Measurements from ENCODE around the gene KIF11.
A peak's percentile ranks its signal among the peaks of the same experiment; 100 is the strongest.

The KIF11 gene

DNA sequence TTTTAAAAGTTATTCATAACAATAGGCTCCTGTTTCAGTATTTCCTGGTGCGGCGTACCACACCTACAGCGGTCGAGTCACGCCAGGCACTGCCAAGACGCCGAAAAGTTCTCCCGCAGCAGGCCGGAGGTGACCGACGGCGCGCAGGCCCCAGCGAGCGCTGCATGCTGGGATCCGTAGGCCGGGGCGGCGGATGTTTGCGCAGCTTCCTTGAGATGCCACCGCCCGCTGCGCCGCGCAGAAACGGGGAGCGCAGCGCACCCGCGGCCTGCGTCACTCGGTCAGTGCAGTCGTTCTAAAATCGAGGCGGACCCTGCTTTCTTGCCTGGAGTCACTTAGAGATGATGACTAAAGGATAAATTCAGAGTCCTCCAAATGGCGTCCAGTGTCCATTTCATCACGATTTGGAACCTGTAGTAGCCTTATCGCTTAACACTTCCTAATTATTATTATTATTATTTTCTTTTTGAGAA, 1.3 kb upstream of the KIF11 start:
- Histone ChIP-seq H3K27me3 (ENCODE audit: control insufficient read depth, insufficient read depth, low read length) (no peaks in the 10 kb centered on the region), H3K9ac (ENCODE audit: low read depth, low read length) (peak overlapping the region; percentile 77), H3K36me3 (ENCODE audit: control insufficient read depth, insufficient read depth, low read length) (no peaks in the 10 kb centered on the region), H3K9me3 (ENCODE audit: control insufficient read depth, insufficient read depth, low read length) (no peaks in the 10 kb centered on the region), H3K27ac (ENCODE audit: low read depth, low read length) (peak overlapping the region; percentile 99), H3K4me1 (ENCODE audit: control insufficient read depth, insufficient read depth, low read length) (peaks cover 12% of the 10 kb centered on the region), H3K4me3 (ENCODE audit: low read depth, low read length) (peak overlapping the region; percentile 60)

GRCh38 chr10:92593619-92594588, 974 bp downstream of the KIF11 start:
- Histone ChIP-seq H3K9ac (ENCODE audit: low read depth, low read length) (peak overlapping the region; percentile 74), H3K27ac (ENCODE audit: low read depth, low read length) (peak overlapping the region; percentile 99), H3K27me3 (ENCODE audit: control insufficient read depth, insufficient read depth, low read length) (no peaks in the 10 kb centered on the region), H3K9me3 (ENCODE audit: control insufficient read depth, insufficient read depth, low read length) (no peaks in the 10 kb centered on the region), H3K4me3 (ENCODE audit: low read depth, low read length) (peak overlapping the region; percentile 99), H3K4me1 (ENCODE audit: control insufficient read depth, insufficient read depth, low read length) (peaks cover 12% of the 10 kb centered on the region), H3K36me3 (ENCODE audit: control insufficient read depth, insufficient read depth, low read length) (no peaks in the 10 kb centered on the region)

- no peaks in the 10 kb centered on the region for H3K27me3 ChIP-seq (ENCODE audit: control insufficient read depth, insufficient read depth, low read length)
- peaks cover 12% of the 10 kb centered on the region for H3K4me1 ChIP-seq (ENCODE audit: control insufficient read depth, insufficient read depth, low read length)
- no peaks in the 10 kb centered on the region for H3K36me3 ChIP-seq (ENCODE audit: control insufficient read depth, insufficient read depth, low read length)
- no peak overlapping the region for H3K4me3 ChIP-seq (ENCODE audit: low read depth, low read length)
- no peaks in the 10 kb centered on the region for H3K9me3 ChIP-seq (ENCODE audit: control insufficient read depth, insufficient read depth, low read length)
- no peak overlapping the region for H3K27ac ChIP-seq (ENCODE audit: low read depth, low read length)
- no peak overlapping the region for H3K9ac ChIP-seq (ENCODE audit: low read depth, low read length)
These were observed 2.6 kb downstream of the KIF11 start for GRCh38 chr10:92595505-92595904.

GRCh38 chr10:92598321-92598720, 5.4 kb downstream of the KIF11 start:
- Histone ChIP-seq H3K9ac (ENCODE audit: low read depth, low read length) (no peak overlapping the region), H3K4me1 (ENCODE audit: control insufficient read depth, insufficient read depth, low read length) (peaks cover 8% of the 10 kb centered on the region), H3K27me3 (ENCODE audit: control insufficient read depth, insufficient read depth, low read length) (no peaks in the 10 kb centered on the region), H3K27ac (ENCODE audit: low read depth, low read length) (no peak overlapping the region), H3K9me3 (ENCODE audit: control insufficient read depth, insufficient read depth, low read length) (no peaks in the 10 kb centered on the region), H3K36me3 (ENCODE audit: control insufficient read depth, insufficient read depth, low read length) (no peaks in the 10 kb centered on the region), H3K4me3 (ENCODE audit: low read depth, low read length) (no peak overlapping the region)

DNA sequence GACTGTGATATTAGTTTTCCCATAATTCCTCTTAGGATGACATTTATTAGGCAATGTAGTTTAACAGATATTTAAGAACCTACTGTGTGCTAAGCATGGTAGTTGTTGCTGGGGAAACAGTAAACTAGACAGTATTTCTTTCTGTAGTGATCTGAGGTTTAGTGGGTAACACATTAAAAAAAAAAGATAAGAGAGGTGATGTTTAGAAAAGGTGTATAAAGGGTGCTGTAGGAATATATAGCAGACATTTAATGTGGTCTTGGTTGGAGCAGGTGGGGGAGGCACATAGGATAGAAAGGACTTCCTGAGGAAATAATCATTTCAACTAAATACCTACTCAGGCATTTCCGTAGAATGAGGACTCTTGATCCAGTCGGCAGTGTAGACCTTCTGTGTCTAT, 11.9 kb downstream of the KIF11 start:
- Histone ChIP-seq H3K4me1 (ENCODE audit: control insufficient read depth, insufficient read depth, low read length) (no peaks in the 10 kb centered on the region), H3K27me3 (ENCODE audit: control insufficient read depth, insufficient read depth, low read length) (no peaks in the 10 kb centered on the region), H3K4me3 (ENCODE audit: low read depth, low read length) (no peak overlapping the region), H3K9me3 (ENCODE audit: control insufficient read depth, insufficient read depth, low read length) (no peaks in the 10 kb centered on the region), H3K9ac (ENCODE audit: low read depth, low read length) (no peak overlapping the region), H3K27ac (ENCODE audit: low read depth, low read length) (no peak overlapping the region), H3K36me3 (ENCODE audit: control insufficient read depth, insufficient read depth, low read length) (peaks cover 40% of the 10 kb centered on the region)

DNA sequence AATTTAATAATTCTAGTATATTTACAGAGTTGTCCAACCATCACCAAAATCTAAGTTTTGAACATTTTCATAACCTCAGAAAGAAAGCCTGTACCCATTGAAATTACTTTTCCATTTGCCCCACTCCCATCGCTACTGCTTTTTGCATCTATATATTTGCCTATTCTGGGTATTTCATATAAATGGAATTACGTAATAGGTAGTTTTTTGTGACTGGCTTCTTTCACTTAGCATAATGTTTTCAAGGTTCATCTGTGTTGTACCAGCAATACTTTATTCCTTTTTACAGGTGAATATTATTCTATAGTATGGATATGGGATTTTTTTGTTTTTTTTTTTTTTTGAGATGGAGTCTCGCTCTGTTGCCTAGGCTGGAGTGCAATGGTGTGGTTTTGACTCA, 22.6 kb downstream of the KIF11 start:
- Histone ChIP-seq H3K9ac (ENCODE audit: low read depth, low read length) (no peak overlapping the region), H3K9me3 (ENCODE audit: control insufficient read depth, insufficient read depth, low read length) (no peaks in the 10 kb centered on the region), H3K27ac (ENCODE audit: low read depth, low read length) (no peak overlapping the region), H3K4me1 (ENCODE audit: control insufficient read depth, insufficient read depth, low read length) (no peaks in the 10 kb centered on the region), H3K4me3 (ENCODE audit: low read depth, low read length) (no peak overlapping the region), H3K27me3 (ENCODE audit: control insufficient read depth, insufficient read depth, low read length) (no peaks in the 10 kb centered on the region), H3K36me3 (ENCODE audit: control insufficient read depth, insufficient read depth, low read length) (peaks cover 90% of the 10 kb centered on the region)

GRCh38 chr10:92619368-92619767, 26.4 kb downstream of the KIF11 start:
- Histone ChIP-seq H3K9ac (ENCODE audit: low read depth, low read length) (no peak overlapping the region), H3K4me1 (ENCODE audit: control insufficient read depth, insufficient read depth, low read length) (no peaks in the 10 kb centered on the region), H3K9me3 (ENCODE audit: control insufficient read depth, insufficient read depth, low read length) (no peaks in the 10 kb centered on the region), H3K36me3 (ENCODE audit: control insufficient read depth, insufficient read depth, low read length) (peaks cover 91% of the 10 kb centered on the region), H3K27ac (ENCODE audit: low read depth, low read length) (no peak overlapping the region), H3K27me3 (ENCODE audit: control insufficient read depth, insufficient read depth, low read length) (no peaks in the 10 kb centered on the region), H3K4me3 (ENCODE audit: low read depth, low read length) (no peak overlapping the region)

GRCh38 chr10:92627845-92628480, 35.0 kb downstream of the KIF11 start:
- Histone ChIP-seq H3K27ac (ENCODE audit: low read depth, low read length) (no peak overlapping the region), H3K4me1 (ENCODE audit: control insufficient read depth, insufficient read depth, low read length) (no peaks in the 10 kb centered on the region), H3K36me3 (ENCODE audit: control insufficient read depth, insufficient read depth, low read length) (peaks cover 79% of the 10 kb centered on the region), H3K27me3 (ENCODE audit: control insufficient read depth, insufficient read depth, low read length) (no peaks in the 10 kb centered on the region), H3K9ac (ENCODE audit: low read depth, low read length) (no peak overlapping the region), H3K4me3 (ENCODE audit: low read depth, low read length) (no peak overlapping the region), H3K9me3 (ENCODE audit: control insufficient read depth, insufficient read depth, low read length) (no peaks in the 10 kb centered on the region)

- Histone ChIP-seq H3K36me3 (ENCODE audit: control insufficient read depth, insufficient read depth, low read length) (peaks cover 79% of the 10 kb centered on the region), H3K9ac (ENCODE audit: low read depth, low read length) (no peak overlapping the region), H3K9me3 (ENCODE audit: control insufficient read depth, insufficient read depth, low read length) (no peaks in the 10 kb centered on the region), H3K4me1 (ENCODE audit: control insufficient read depth, insufficient read depth, low read length) (no peaks in the 10 kb centered on the region), H3K27ac (ENCODE audit: low read depth, low read length) (no peak overlapping the region), H3K4me3 (ENCODE audit: low read depth, low read length) (no peak overlapping the region), H3K27me3 (ENCODE audit: control insufficient read depth, insufficient read depth, low read length) (no peaks in the 10 kb centered on the region)
These were observed 37.0 kb downstream of the KIF11 start for GRCh38 chr10:92629945-92630344.

- Histone ChIP-seq H3K27me3 (ENCODE audit: control insufficient read depth, insufficient read depth, low read length) (no peaks in the 10 kb centered on the region), H3K9ac (ENCODE audit: low read depth, low read length) (no peak overlapping the region), H3K9me3 (ENCODE audit: control insufficient read depth, insufficient read depth, low read length) (no peaks in the 10 kb centered on the region), H3K36me3 (ENCODE audit: control insufficient read depth, insufficient read depth, low read length) (peaks cover 89% of the 10 kb centered on the region), H3K27ac (ENCODE audit: low read depth, low read length) (no peak overlapping the region), H3K4me1 (ENCODE audit: control insufficient read depth, insufficient read depth, low read length) (no peaks in the 10 kb centered on the region), H3K4me3 (ENCODE audit: low read depth, low read length) (no peak overlapping the region)
These were observed 45.1 kb downstream of the KIF11 start for GRCh38 chr10:92638037-92638436.

GRCh38 chr10:92640107-92640506, 47.2 kb downstream of the KIF11 start:
- Histone ChIP-seq H3K27ac (ENCODE audit: low read depth, low read length) (no peak overlapping the region), H3K36me3 (ENCODE audit: control insufficient read depth, insufficient read depth, low read length) (peaks cover 84% of the 10 kb centered on the region), H3K4me3 (ENCODE audit: low read depth, low read length) (no peak overlapping the region)

More at GRCh38 chr10:92640107-92640506, 47.2 kb downstream of the KIF11 start:
- no peaks in the 10 kb centered on the region for H3K4me1 ChIP-seq (ENCODE audit: control insufficient read depth, insufficient read depth, low read length)
- H3K9ac ChIP-seq (ENCODE audit: low read depth, low read length), result no peak overlapping the region
- no peaks in the 10 kb centered on the region for H3K27me3 ChIP-seq (ENCODE audit: control insufficient read depth, insufficient read depth, low read length)
- H3K9me3 ChIP-seq (ENCODE audit: control insufficient read depth, insufficient read depth, low read length), result no peaks in the 10 kb centered on the region

Measured in HUES48 (cell line).